Stimulated activated CD8-positive, alpha-beta memory T cell treated with anti-CD3 and anti-CD28 coated beads, Interleukin-7, amount 100 ng/mL, for 1 hour (primary cell): ENCODE results near the gene CAMTA1.
"Not testable (repeated sequence)": the region's sequence is repeated elsewhere in the genome, so short reads cannot be mapped to it uniquely, and the experiment has no call there.

Experiments
- DNase-seq, 2 donors: peaks; one replicate each; pipeline ENCODE4 v3.0.0-alpha.2; 2020; ENCODE audit warnings: low read depth in 2 of 2

Gene CAMTA1

GRCh38 chr1:7108251-7108650 lies 323.0 kb downstream of the CAMTA1 start:
- no peak for DNase-seq

DNA sequence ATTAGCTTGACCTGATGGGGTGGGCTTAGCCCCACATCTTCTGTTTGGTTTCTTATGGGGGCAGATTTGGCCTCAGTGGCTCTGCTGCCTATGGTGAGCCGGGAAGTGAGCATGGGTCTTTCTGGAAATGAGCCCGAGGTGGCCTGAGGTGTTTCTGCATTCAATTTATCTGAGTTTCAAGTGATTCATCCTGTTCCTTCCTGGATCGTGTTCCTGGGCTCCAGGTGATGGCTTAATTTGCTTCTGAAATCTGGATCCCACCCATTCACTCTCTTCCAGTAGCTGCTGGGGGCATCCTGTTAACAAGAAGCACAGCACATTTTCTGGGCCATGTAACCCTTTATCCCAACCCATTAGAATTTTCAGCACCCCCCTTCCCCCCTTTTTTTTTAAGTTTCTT lies 324.6 kb downstream of the CAMTA1 start:
- DNase-seq, result no peak

DNA sequence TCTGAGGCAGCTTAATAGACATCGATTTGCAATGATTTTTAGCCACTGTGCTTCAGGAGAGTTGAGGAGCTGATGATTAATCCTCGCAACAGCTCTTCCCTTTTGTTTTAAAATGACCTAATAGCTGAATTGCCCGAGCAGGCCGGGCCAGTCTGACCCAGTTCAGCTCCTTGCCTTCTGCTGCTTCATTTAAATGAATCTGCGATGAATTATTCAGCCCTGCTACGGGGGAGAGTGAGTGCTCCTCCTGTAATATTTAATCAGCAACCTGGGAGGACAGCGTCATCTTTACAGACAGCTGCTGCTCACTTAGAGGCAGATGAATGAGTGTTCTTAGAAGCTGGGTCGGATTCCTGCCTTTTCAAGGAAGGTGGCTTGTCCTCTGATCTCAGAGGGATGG lies 325.1 kb downstream of the CAMTA1 start:
- no peak for DNase-seq

GRCh38 chr1:7111853-7112252 lies 326.6 kb downstream of the CAMTA1 start:
- no peak for DNase-seq

- no peak for DNase-seq
Measured at GRCh38 chr1:7113136-7113535, 327.9 kb downstream of the CAMTA1 start.

DNA sequence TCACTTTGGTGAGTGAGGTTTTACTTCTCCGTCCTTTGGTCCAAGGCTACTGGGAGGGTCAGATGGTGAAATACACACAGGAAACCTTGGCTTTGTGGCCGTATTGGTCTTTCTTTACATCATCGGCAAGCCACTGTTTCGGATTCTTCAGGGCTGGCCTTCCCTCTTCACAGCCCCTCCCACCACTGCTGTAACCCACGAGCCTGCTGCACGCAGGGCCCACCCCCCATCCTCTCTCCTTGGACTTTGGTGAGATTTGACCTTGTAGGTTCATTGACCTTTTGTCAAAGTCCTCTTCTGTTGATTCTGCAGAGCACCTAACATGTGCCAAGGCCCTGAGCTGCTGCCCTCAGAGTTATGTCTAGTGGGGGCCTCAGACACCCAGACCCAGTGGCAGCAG lies 328.6 kb downstream of the CAMTA1 start:
- no peak for DNase-seq

GRCh38 chr1:7116001-7116400 lies 330.7 kb downstream of the CAMTA1 start:
- no peak for DNase-seq

- DNase-seq, result no peak
Measured at GRCh38 chr1:7117399-7118281, 332.4 kb downstream of the CAMTA1 start.

DNA sequence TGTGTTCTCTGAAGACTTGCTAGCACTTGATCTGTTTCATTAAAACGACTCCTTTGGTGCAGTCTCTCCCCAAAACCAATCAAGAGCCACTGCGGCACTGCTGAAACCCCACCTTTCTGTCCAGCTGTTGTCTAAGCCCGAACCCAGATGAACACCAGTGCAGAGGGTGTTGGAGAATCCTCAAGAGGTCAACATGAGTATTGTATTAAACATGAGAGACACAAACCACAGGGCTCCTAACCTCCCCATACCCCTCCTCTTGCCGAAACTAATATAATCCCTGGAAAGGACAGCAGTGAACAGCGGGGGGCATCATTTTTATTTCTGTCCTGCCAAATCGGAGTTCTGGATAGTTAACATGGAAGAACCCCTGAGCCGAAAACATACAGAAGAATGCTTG lies 333.9 kb downstream of the CAMTA1 start:
- DNase-seq, result no peak

GRCh38 chr1:7120863-7121621 lies 335.8 kb downstream of the CAMTA1 start:
- no peak for DNase-seq

- DNase-seq, result no peak
Measured at GRCh38 chr1:7121622-7121988, 336.4 kb downstream of the CAMTA1 start.

GRCh38 chr1:7127322-7128075 lies 342.2 kb downstream of the CAMTA1 start:
- DNase-seq, result no peak

GRCh38 chr1:7128293-7128692 lies 343.0 kb downstream of the CAMTA1 start:
- DNase-seq, result no peak

DNA sequence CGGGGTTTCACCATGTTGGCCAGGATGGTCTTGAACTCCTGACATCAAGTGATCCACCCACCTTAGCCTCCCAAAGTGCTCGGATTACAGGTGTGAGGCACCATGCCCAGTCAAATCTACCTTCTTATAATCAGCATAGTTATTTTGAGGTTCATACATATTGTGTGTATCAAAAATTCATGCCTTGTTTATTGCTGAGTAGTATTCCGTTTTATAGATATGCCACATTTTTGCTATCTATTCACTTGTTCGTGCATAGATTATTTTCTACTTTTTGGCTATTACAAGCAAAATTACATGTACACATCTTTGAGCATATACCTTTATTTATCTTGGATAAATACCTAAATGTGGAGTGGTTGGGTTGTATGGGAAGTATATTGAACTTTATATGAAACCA lies 344.9 kb downstream of the CAMTA1 start:
- no peak for DNase-seq

- no peak for DNase-seq
Measured at GRCh38 chr1:7135493-7135892, 350.2 kb downstream of the CAMTA1 start.

DNA sequence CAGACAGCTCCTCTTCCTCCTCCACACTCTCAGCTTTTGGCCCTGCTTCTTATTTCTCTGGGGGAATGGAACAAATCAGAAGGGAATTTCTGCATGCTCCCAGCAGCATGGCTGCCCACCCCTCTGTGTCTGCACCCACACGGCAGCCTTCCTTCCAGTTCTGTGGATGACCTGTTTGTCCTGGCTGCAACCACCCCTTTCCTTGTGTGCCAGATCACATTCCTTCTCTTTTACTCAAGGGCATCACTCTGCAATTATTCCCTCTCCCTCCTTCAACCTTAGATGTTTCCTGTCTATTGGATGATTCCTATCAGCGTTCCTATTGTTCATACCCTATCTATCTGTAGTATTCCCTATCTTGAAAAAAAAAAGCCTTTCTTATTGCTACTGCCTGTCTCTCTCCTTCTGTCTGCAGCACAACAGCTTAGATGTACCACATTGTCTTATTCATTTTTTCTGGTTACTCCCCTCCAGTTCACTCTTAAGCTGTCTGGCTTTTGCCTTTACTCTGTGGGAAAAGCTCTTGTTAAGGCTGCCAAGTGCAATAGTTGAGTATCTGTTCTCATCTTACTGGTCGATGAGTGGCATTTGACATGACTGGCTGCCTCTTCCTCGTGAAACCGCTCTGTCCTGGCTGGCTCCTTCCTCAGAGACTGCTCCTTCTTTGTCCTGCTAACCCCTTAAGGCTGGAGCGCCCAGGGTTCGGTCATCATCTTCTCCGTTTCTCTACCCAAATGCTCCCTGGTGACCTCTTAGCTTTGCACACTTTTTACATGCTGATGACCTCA lies 351.1 kb downstream of the CAMTA1 start:
- no peak for DNase-seq

DNA sequence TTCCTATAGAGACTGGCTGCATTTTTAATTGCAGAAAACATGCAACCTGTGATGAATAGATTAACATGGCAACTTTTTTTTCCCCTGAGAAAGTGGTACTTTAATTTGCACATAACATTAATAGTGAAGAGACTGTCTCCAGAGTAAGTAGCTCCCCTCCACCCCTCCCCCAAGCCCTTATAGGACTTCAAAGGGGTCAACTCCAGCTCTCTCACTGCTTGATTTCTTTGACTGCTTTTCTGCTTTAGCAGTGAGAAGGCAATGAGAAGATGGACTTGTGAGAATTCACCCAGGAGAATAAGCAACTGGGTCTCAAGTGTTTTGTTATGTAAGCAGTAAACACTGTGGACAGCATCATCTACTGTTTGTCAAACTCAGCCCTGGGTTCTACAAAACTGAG lies 355.0 kb downstream of the CAMTA1 start:
- no peak for DNase-seq

- no peak for DNase-seq
Measured at GRCh38 chr1:7145947-7146346, 360.7 kb downstream of the CAMTA1 start.

DNA sequence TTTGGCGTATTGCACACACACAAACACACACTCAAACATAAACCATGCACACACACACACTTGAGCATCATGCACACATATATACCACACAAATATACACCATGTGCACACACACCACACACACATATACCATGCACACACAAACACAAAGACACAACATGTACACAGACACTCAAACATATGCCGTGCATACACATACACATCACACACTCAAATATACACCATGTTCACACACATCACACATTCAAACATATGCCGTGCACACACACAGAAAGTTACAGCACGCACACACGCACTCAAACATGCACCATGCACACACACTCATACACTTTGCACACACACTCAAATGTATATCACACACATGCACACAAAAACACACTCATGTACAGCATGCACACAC lies 361.5 kb downstream of the CAMTA1 start:
- DNase-seq, result no peak

DNA sequence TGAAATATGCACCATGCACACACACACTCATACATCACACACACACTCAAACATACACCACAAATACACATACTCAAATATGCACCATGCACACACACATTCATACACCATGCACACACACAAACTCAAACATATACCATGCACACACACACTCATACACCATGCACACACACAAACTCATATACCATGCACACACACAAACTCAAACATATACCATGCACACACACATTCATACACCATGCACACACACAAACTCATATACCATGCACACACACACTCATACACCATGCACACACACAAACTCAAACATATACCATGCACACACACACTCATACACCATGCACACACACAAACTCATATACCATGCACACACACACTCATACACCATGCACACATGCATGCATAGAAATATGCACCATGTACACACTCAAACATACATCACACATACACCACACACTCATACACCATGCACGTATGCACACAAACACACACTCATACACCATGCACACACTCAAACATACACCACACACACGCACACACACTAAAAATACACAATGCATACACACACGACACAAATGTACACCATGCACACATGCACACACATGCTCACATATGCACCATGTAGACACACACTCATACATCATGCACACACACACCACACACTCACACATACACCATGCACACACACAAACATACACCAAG lies 362.5 kb downstream of the CAMTA1 start:
- not testable (repeated sequence) for DNase-seq
